Measurements from ENCODE around the gene TIMM13.
A peak's percentile ranks its signal among the peaks of the same experiment; 100 is the strongest.
"Not testable (repeated sequence)": the region's sequence is repeated elsewhere in the genome, so short reads cannot be mapped to it uniquely, and the experiment has no call there.

TIMM13 gene

DNA sequence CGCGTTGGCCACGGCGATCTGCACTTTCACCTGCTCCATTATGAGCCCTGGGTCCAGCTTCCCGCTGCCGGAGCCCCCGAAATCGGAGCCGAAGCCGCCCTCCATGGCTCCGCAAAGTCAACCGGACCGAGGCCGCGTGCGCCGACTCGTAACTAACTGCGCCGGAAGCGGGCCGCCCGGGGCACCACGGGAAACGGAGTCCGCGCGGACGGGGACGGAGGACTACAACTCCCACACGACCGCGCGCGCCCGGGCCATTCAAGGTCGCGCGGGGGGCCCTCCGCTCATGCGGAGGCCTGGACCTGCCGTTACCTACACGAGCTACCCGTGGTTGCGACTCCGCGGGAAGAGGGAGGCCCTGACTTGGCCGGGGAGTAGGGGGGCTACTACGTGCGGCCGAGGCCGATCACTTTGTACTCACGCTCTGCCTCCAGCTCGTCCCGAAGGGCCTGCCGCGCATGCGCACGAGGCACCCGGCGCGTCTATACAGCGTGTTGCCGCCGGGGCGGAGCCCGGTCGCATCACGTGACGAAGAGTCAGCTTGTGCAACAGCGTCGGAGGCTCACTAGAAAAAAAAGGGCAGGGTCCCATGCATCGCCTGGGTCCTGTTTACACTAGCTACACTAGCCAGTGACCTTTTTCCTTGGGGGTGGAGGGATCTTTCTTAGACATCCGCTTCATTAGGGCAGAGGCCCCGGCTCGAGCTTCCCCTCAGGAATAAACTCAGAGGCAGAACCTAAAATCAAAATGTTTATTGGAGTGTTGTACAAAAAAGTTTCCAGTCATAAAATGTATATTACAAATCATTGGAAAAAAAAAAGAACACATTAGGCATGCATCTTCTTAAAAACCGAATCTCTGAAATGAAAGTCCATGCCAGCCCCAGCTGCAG, at the start of gene TIMM13:
TSS of gene TIMM13 (minus strand) at position 158 of the 892 bp plus-strand sequence. CDS start at position 105, 53 bp downstream.
- DNase-seq (ENCODE audit: low spot score), result peak; percentile 98

DNA sequence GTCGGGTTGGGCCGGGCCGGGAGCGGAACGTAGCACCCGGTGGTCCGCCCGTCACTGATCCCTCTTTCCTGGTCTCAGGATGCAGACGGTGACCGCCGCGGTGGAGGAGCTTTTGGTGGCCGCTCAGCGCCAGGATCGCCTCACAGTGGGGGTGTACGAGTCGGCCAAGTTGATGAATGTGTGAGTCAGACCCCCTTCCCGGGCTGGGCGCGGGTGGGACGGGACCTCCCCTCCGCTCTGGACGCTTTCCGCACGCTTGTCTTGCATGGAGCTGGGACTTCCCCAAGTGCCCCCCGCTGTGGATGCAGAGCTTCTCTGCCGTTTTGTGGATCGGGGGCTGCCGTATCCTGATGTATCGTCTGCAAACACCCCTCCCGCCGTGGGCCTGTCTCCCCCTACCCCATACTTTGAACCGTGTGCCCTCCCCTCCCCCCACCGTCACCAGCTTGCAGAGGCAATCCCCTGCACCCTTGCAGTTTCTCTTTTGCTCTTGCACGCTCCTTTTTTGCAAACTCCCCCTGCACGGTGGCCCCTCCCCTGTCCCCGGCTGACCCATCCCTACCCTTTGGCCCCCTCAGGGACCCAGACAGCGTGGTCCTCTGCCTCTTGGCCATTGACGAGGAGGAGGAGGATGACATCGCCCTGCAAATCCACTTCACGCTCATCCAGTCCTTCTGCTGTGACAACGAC, 49.2 kb upstream of the TIMM13 start:
- DNase-seq (ENCODE audit: low spot score), result peak; percentile 59

DNA sequence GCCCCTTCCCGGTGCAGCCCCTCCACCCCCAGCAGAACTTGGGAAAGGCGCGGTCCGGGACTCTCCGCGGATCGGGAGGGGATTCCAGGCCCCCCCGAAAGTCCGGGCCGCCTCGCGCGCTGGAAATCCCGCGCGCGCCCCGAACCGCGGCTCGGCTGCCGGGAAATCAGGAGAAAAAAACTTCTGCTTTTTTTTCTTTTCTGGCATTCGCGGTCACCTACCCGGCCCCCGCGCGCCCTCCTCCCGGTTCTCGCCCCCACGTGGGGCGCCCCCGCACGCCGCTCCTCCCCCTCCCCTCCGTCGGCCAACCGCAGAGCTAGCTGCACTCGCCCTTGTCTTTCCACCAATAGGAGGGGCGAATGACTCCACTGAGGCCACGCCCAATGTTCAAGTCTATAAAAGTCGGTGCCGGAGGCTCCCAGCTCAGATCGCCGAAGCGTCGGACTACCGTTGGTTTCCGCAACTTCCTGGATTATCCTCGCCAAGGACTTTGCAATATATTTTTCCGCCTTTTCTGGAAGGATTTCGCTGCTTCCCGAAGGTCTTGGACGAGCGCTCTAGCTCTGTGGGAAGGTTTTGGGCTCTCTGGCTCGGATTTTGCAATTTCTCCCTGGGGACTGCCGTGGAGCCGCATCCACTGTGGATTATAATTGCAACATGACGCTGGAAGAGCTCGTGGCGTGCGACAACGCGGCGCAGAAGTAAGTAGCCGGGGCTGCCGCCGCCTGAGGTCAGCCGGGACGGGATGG, 48.5 kb upstream of the TIMM13 start, which contains the start of gene GADD45B:
TSS of gene GADD45B (plus strand) at position 426 of the 749 bp plus-strand sequence. CDS start at position 658, 232 bp downstream.
- peak; percentile 97 for DNase-seq (ENCODE audit: low spot score)

GRCh38 chr19:2475018-2475701, 47.8 kb upstream of the TIMM13 start:
- DNase-seq (ENCODE audit: low spot score), result peak; percentile 86

DNA sequence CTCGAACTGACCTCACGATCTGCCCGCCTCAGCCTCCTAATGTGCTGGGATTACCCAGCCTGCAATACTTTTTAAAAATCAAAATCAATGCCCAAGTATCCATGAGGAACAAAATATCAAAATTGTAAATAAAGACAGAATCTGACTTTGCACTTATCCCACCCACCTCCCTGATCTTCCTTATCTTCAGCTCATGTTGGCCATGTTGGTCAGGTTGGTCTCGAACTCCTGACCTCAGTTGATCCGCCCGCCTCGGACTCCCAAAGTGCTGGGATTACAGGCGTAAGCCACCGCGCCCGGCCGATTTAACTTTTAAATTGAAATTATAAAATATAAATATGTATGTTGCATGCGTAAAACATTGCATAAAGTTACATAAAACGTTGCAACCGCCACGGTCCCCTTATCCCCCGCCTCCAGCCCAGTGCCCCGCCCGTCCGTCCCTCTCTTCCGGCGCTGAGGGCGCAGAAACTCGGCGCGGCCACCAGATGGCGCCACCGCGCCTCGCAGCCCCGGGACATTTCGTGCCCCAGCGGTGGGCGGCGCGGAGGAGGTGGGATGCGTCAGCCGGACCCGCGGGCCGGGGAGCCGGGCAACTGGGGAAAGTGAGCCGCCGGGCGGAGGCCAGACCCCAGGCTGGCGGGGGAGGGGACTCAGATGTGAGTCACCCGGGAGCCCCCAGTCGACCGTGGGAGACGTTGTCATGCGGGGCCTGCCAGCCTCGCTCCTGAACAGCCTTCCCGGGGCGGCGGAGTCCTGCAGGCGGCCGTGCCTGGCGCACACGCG, 47.0 kb upstream of the TIMM13 start:
- peak; percentile 91 for DNase-seq (ENCODE audit: low spot score)

DNA sequence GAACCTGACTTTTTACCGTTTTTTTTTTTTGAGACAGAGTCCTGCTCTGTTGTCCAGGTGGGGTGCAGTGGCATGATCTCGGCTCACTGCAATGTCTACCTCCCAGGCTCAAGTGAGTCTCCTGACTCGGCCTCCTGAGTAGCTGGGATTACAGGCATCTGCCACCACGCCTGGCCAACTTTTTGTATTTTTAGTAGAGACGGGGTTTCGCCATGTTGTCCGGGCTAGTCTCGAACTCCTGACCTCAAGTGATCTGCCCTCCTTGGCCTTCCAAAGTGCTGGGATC, 42.5 kb upstream of the TIMM13 start:
- DNase-seq (ENCODE audit: low spot score), result not testable (repeated sequence)

- no peak for DNase-seq (ENCODE audit: low spot score)
Observed at GRCh38 chr19:2469102-2469914, 41.9 kb upstream of the TIMM13 start.

DNA sequence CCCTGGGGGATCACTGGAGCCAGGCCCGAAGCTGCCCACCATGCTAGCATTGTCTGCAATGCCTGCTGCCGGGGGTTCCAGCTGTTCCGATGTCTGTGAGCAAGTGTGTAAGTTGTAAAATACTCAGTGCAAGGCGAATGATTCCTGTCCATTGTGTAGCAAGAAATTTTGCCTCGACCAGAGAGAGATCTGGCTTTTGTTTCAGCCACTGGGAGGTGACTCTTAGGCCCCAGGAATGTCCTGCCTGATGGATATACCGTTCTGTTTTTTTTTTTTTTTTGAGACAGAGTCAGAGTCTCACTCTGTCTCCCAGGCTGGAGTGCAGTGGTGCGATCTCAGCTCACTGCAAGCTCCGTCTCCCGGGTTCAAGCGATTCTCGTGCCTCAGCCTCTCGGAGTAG, 41.2 kb upstream of the TIMM13 start:
- no peak for DNase-seq (ENCODE audit: low spot score)

GRCh38 chr19:2464389-2464788, 37.0 kb upstream of the TIMM13 start:
- no peak for DNase-seq (ENCODE audit: low spot score)

- not testable (repeated sequence) for DNase-seq (ENCODE audit: low spot score)
Observed at GRCh38 chr19:2463694-2464093, 36.3 kb upstream of the TIMM13 start.

DNA sequence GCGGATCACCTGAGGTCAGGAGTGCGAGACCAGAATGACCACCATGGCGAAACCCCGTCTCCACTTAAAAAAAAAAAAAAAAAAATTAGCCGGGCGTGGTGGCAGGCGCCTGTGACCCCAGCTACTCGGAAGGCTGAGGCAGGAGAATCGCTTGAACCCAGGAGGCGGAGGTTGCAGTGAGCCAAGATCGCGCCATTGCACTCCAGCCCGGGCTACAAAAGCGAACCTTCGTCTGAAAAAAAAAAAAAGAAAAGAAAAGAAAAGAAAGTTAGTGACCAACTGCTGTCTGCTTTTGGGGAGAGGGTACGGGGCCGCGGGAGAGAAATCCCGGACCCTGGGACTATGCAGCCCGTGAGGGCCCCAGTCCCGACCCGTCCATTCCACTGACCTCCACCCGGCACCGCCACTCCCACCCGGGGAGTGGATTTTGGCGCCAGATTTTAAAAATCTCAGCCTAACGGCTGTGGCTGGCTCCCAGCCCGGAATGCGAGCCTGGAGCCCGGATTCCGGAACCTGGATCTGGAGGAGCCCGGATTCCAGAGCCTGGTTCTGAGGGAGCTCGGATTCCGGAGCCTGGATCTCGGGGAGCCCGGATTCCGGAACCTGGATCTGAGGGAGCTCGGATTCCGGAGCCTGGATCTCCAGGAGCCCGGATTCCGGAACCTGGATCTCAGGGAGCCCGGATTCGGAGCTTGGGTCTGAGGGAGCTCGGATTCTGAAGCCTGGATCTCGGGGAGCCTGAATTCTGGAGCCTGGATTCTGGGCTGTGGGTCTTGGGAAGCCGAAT, 35.4 kb upstream of the TIMM13 start:
- no peak for DNase-seq (ENCODE audit: low spot score)

DNA sequence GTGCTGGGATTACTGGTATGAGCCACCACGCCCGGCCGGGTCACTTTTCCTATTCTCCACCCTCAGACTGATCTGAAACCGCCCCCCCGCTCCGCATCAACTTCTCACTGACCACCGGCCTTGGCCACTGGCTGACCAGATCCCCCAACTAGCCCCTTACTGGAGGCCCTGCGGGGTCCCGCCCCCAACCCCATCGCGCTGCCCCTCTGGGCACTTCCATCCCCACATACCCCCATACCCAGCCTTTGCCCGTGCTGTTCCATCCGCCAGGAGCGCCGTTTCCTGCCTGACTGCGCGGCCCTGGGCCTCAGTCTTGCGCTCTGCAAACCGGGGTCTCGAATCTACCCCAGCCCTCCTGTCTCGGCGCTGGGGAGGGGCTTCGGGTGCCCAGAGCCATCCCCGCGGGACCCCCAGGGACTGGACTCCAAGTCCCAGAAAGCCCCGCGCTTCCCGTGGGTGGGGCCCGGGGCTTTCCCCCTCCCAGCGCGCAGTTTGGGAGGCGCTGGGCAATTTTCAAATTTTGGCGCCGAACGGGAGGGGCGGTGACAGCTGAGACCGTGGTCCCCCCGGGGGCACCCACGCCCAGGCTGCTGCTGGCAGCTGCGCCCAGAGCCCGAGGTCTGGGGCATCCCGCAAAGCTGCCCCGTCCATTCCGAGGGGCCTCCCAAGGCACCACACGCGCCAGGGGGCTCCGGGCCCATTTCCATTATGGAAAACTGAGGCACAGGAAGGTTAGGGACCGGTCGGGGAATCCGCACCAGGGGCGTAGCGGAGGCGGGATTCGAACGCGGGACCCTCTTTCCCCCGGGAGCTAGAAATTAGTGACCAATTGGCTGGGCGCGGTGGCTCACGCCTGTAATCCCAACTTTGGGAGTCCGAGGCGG, 34.6 kb upstream of the TIMM13 start:
- DNase-seq (ENCODE audit: low spot score), result peak; percentile 65

- no peak for DNase-seq (ENCODE audit: low spot score)
Observed at GRCh38 chr19:2460245-2460644, 32.9 kb upstream of the TIMM13 start.

GRCh38 chr19:2458776-2459175, 31.4 kb upstream of the TIMM13 start:
- not testable (repeated sequence) for DNase-seq (ENCODE audit: low spot score)

DNA sequence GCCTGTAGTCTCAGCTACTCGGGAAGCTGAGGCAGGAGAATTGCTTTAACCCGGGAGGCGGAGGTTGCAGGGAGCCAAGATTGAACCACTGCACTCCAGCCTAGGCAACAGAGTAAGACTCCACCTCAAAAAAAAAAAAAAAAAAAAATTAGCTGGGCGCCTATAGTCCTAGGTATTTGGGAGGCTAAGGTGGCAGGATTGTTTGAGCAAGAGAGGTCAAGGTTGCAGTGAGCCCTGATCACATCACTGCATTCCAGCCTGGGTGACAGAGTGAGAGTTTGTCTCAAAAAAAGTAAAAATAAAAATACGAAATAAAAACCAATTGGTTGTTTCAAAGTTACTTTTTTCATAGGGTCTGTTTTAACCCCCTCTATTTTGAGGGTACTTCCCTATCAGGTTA, 30.7 kb upstream of the TIMM13 start:
- DNase-seq (ENCODE audit: low spot score), result no peak

- no peak for DNase-seq (ENCODE audit: low spot score)
Observed at GRCh38 chr19:2457394-2458037, 30.1 kb upstream of the TIMM13 start.

DNA sequence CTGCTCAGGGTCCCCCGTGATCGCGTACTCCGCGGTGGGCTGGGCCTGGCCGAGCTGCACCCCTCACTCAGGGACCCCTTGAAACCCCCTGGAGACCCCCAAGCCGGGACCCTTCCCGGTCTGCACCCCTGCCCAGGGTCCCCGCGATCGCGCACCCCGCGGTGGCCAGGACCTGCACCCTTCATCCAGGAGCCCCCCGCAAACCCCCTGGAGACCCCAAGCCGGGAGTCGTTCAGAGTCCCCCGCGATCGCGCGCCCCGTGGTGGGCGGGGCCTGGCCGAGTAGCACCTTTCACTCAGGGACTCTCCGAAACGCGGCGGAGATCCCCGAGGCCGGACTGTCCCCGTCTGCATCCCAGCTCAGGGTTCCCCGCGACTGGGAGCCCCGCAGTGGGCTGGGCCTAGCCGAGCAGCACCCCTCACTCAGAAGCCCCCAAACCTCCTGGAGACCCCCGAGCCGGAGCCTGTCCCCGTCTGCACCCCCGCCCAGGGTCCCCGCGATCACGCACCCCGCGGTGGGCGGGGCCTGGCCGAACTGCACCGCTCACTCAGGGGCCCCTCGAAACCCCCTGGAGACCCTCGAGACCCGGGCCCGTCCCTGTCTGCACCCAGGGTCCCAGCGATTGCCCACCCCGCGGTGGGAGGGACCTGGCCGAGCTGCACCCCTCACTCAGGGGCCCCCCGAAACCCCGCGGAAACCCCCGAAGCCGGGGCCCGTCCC, 28.6 kb upstream of the TIMM13 start:
- DNase-seq (ENCODE audit: low spot score), result peak; percentile 51
